A549 (cell line): ENCODE results near the gene SH3PXD2B. TPM values are rescaled to one million over a fixed set of nuclear protein-coding genes. Genes with fewer than 3 reads are reported as not detected.

Source experiments
- ATAC-seq, 2 experiments: fragments of 200-7000 bp in 1 of 2; fragments of >200 bp in 1 of 2; cut with Nextera tagmentation in 1 of 2; cut with Tn5 transposase in 1 of 2; 3 replicates each; pipeline versions ENCODE4 v1.8.0 to v1.9.1; 2018 to 2020; ENCODE audit warnings: mild to moderate bottlenecking in 1 of 2, moderate library complexity in 1 of 2
- CTCF ChIA-PET: fragments of 300-600 bp; sonication (Branson Sonifier 250); formaldehyde crosslinking; extraction: SDS; loops from one replicate; lab custom pipeline; 2021; ENCODE audit warnings: antibody characterized with exemption, inconsistent platforms; lab: Yijun Ruan, JAX
- POLR2A ChIA-PET: fragments of 350-600 bp; formaldehyde crosslinking; extraction: SDS; loops from one replicate; lab custom pipeline; 2021; ENCODE audit warnings: antibody characterized with exemption, inconsistent platforms; lab: Yijun Ruan, JAX
- DNase-seq, 2 experiments: peaks; one replicate each; pipeline versions ENCODE4 v3.0.0 to v3.0.0-alpha.2; 2011 to 2016; ENCODE audit warnings: low read depth in 1 of 2, low spot score in 1 of 2
- FAIRE-seq: peaks from 2 replicates; lab custom pipeline; 2011; peaks lifted over from hg19 to GRCh38; lab: Jason Lieb, UNC
- H3K27ac ChIP-seq, 2 experiments: fragments of >200 bp; sonication (Bioruptor Twin); formaldehyde crosslinking; 3 replicates each; pipeline ENCODE4 v1.5.1; 2016 to 2017
- H3K4me1 ChIP-seq: fragments of >200 bp; sonication (Bioruptor Twin); formaldehyde crosslinking; 3 replicates; pipeline ENCODE4 v1.6.1; 2016
- H3K4me2 ChIP-seq: fragments of >200 bp; sonication (Bioruptor Twin); formaldehyde crosslinking; 3 replicates; pipeline ENCODE4 v1.6.1; 2016
- H3K4me3 ChIP-seq: fragments of >200 bp; sonication (Bioruptor Twin); formaldehyde crosslinking; 3 replicates; pipeline ENCODE4 v1.5.1; 2016
- H3K9me3 ChIP-seq: fragments of >200 bp; sonication (Bioruptor Twin); formaldehyde crosslinking; 3 replicates; pipeline ENCODE4 v1.6.1; 2016
- ATOH8 ChIP-seq: fragments of 250-450 bp; sonication (Bioruptor Pico); IDR thresholded peaks from 2 replicates; pipeline ENCODE4 v1.5.0; 2020; ENCODE audit warnings: low read depth, mild to moderate bottlenecking, moderate library complexity
- BCL3 ChIP-seq: fragments of >200 bp; sonication (Bioruptor Twin); formaldehyde crosslinking; IDR thresholded peaks from 3 replicates; pipeline ENCODE4 v1.6.1; 2016
- BHLHE40 ChIP-seq: IDR thresholded peaks from 2 replicates; pipeline ENCODE4 v1.6.1; 2012; ENCODE audit warnings: low read depth, low read length, inconsistent platforms
- CBX2 ChIP-seq: fragments of 200-600 bp; sonication (generic); IDR thresholded peaks from 2 replicates; pipeline ENCODE4 v1.6.1; 2016; ENCODE audit warnings: low read depth, mild to moderate bottlenecking, borderline replicate concordance
- CHD4 ChIP-seq: fragments of 200-600 bp; sonication (generic); IDR thresholded peaks from 2 replicates; pipeline ENCODE4 v1.6.1; 2016; ENCODE audit warnings: antibody characterized with exemption, mild to moderate bottlenecking, borderline replicate concordance
- E2F6 ChIP-seq: IDR thresholded peaks from 2 replicates; pipeline ENCODE4 v1.6.1; 2012; ENCODE audit warnings: low read depth, borderline replicate concordance
- EHF ChIP-seq: fragments of 250-450 bp; sonication (Bioruptor Pico); IDR thresholded peaks from 2 replicates; pipeline ENCODE4 v1.5.0; 2020; ENCODE audit warnings: mild to moderate bottlenecking
- ELK1 ChIP-seq: fragments of 150-350 bp; IDR thresholded peaks from 2 replicates; pipeline ENCODE4 v1.6.1; 2014; ENCODE audit warnings: low read depth, mild to moderate bottlenecking, low read length
- ESRRA ChIP-seq: fragments of 150-350 bp; IDR thresholded peaks from 2 replicates; pipeline ENCODE4 v1.6.1; 2014; ENCODE audit warnings: mild to moderate bottlenecking, low read length, borderline replicate concordance
- FOSB ChIP-seq: fragments of 250-450 bp; sonication (Bioruptor Pico); IDR thresholded peaks from 2 replicates; pipeline ENCODE4 v1.5.0; 2020; ENCODE audit warnings: mild to moderate bottlenecking, moderate library complexity
- FOXS1 ChIP-seq: fragments of 250-450 bp; sonication (Bioruptor Pico); IDR thresholded peaks from 2 replicates; pipeline ENCODE4 v1.5.0; 2020; ENCODE audit warnings: mild to moderate bottlenecking, moderate library complexity
- HEYL ChIP-seq: fragments of 250-450 bp; sonication (Bioruptor Pico); IDR thresholded peaks from 2 replicates; pipeline ENCODE4 v1.8.0; 2021; ENCODE audit warnings: mild to moderate bottlenecking, moderate library complexity
- HOXB13 ChIP-seq: fragments of 250-450 bp; sonication (Bioruptor Pico); IDR thresholded peaks from 2 replicates; pipeline ENCODE4 v1.5.0; 2020; ENCODE audit warnings: low read depth, mild to moderate bottlenecking, moderate library complexity
- JUN ChIP-seq, 2 experiments: fragments of >200 bp; sonication (Bioruptor Twin); formaldehyde crosslinking; IDR thresholded peaks; 2 replicates in 1 of 2; 3 replicates in 1 of 2; pipeline ENCODE4 v1.6.1; 2016 to 2017
- MAX ChIP-seq: IDR thresholded peaks from 2 replicates; pipeline ENCODE4 v1.6.1; 2012
- MYC ChIP-seq: IDR thresholded peaks from 2 replicates; pipeline ENCODE4 v1.6.1; 2012; ENCODE audit warnings: mild to moderate bottlenecking, inconsistent platforms, low read length, improper control_type of control experiment, borderline replicate concordance
- NPAS2 ChIP-seq: fragments of 250-450 bp; sonication (Bioruptor Pico); IDR thresholded peaks from 2 replicates; pipeline ENCODE4 v1.8.0; 2022; ENCODE audit warnings: mild to moderate bottlenecking, moderate library complexity, borderline replicate concordance
- POLR2A ChIP-seq: IDR thresholded peaks from 2 replicates; pipeline ENCODE4 v1.6.1; 2012; ENCODE audit warnings: mild to moderate bottlenecking, low read length
- RARB ChIP-seq: fragments of 250-450 bp; sonication (Bioruptor Pico); IDR thresholded peaks from 2 replicates; pipeline ENCODE4 v1.8.0; 2021; ENCODE audit warnings: mild to moderate bottlenecking, moderate library complexity
- REST ChIP-seq: fragments of 200-600 bp; sonication (generic); IDR thresholded peaks from 2 replicates; pipeline ENCODE4 v1.6.1; 2016; ENCODE audit warnings: antibody characterized with exemption, mild to moderate bottlenecking, moderate library complexity
- SREBF2 ChIP-seq: fragments of 450-650 bp; IDR thresholded peaks from 2 replicates; pipeline ENCODE4 v1.6.1; 2014; ENCODE audit warnings: mild to moderate bottlenecking, moderate library complexity
- TFCP2L1 ChIP-seq: fragments of 250-450 bp; sonication (Bioruptor Pico); IDR thresholded peaks from 2 replicates; pipeline ENCODE4 v1.5.0; 2021; ENCODE audit warnings: mild to moderate bottlenecking
- ZFP36 ChIP-seq: fragments of 450-650 bp; IDR thresholded peaks from 2 replicates; pipeline ENCODE4 v1.6.1; 2014; ENCODE audit warnings: borderline replicate concordance; ENCODE audit not compliant: partially characterized antibody
- ZSCAN20 ChIP-seq: fragments of 250-450 bp; sonication (Bioruptor Pico); IDR thresholded peaks from 2 replicates; pipeline ENCODE4 v1.8.0; 2022; ENCODE audit warnings: mild to moderate bottlenecking, moderate library complexity
- WGBS: methylation state at CpG from one replicate; pipeline ENCODE4 v1.1.6; 2017; ENCODE audit errors: missing lambda C conversion rate; 5-methylcytosine and 5-hydroxymethylcytosine counted together
- polyA plus RNA-seq, 4 experiments: library from polyadenylated mRNA; depleted of rRNA in 3 of 4; stranded (reverse); fragments of >200 nt; fragmentation: RNase III in 1 of 4; extraction: RNeasy Plus Mini Kit Qiagen cat#74134 plus additional on column Dnase treatment in 1 of 4; gene quantifications; 2 replicates in 3 of 4; 3 replicates in 1 of 4; pipeline ENCODE4 v1.2.3, GENCODE V29; 2011 to 2017

Gene SH3PXD2B
- polyA plus RNA-seq, 2 of the 4 experiments (the other 2 are of a cell fraction): 15.1 to 15.5 TPM

GRCh38 chr5:172315587-172316493 lies 138.5 kb downstream of the SH3PXD2B start:
- no peaks in the 10 kb centered on the region for H3K9me3 ChIP-seq
- peaks cover 13% of the 10 kb centered on the region; the same call in 2 of the 3 replicates for H3K4me1 ChIP-seq
- ChIA-PET CTCF (interaction anchor here (0.6 to 2.3 kb wide), 2 partner anchors 22 to 215 kb away, joined by 5 read pairs; no protein-coding TSS in a partner anchor), POLR2A (no interaction called here)
- DNase-seq (no peak), FAIRE-seq (no peak), ATAC-seq (peak in 1 of 2 experiments; percentile 11; a peak in 1 of 6 replicates)
- TF ChIP-seq EHF (CRISPR knock-in tag): no peak
- TF ChIP-seq FOXS1 (CRISPR knock-in tag): no peak
- TF ChIP-seq REST: no peak
- TF ChIP-seq RARB (CRISPR knock-in tag): no peak
- no peak for TF ChIP-seq FOSB (CRISPR knock-in tag)
- no peak for TF ChIP-seq BHLHE40
- TF ChIP-seq ELK1: no peak
- no peak for TF ChIP-seq ZSCAN20 (CRISPR knock-in tag)
- no peak for TF ChIP-seq JUN (IDR thresholded peaks at IDR 0.05)
- no peak for TF ChIP-seq ATOH8 (CRISPR knock-in tag)
- no peak for TF ChIP-seq POLR2A
- TF ChIP-seq MYC: no peak
- TF ChIP-seq NPAS2 (CRISPR knock-in tag): no peak
- no peak for TF ChIP-seq CHD4
- no peak for TF ChIP-seq HEYL (CRISPR knock-in tag)
- no peak overlapping the region for H3K4me3 ChIP-seq
- no peak overlapping the region for H3K27ac ChIP-seq
- H3K4me2 ChIP-seq: peak overlapping the region; percentile 14; the same call in 2 of the 3 replicates
- WGBS: 87% methylated on average over 11 of the region's 11 CpGs

GRCh38 chr5:172313915-172314314 lies 140.4 kb downstream of the SH3PXD2B start:
- Histone ChIP-seq H3K4me2 (no peak overlapping the region), H3K27ac (no peak overlapping the region), H3K9me3 (no peaks in the 10 kb centered on the region), H3K4me1 (peaks cover 13% of the 10 kb centered on the region; the same call in 2 of the 3 replicates), H3K4me3 (no peak overlapping the region)
- no peak for FAIRE-seq
- DNase-seq: no peak
- ATAC-seq: no peak
- ChIA-PET CTCF (interaction anchor here (0.6 to 1.4 kb wide), 4 partner anchors 20 to 138 kb away, joined by 3 to 4 read pairs (median 3); no protein-coding TSS in a partner anchor), POLR2A (no interaction called here)
- 97% methylated on average over 4 of the region's 4 CpGs for WGBS
- TF ChIP-seq ZFP36 (no peak), CBX2 (no peak), RARB (CRISPR knock-in tag) (no peak), E2F6 (no peak), BCL3 (no peak), HOXB13 (CRISPR knock-in tag) (no peak), TFCP2L1 (CRISPR knock-in tag) (no peak), MAX (no peak), ESRRA (no peak), SREBF2 (no peak), ATOH8 (CRISPR knock-in tag) (no peak), ELK1 (no peak), NPAS2 (CRISPR knock-in tag) (no peak)
